NCI-H187 (cell line): Measurements from ENCODE around the gene CCDC197.

Experiments
- DNase-seq, 2 experiments: peaks; one replicate each; lab custom pipeline; 2025; lab: John Stamatoyannopoulos, UW

CCDC197 gene

GRCh38 chr14:93997082-93997481 lies at the start of gene CCDC197:
Gene CCDC197, plus strand, starts transcription at chr14:93997301. Its CDS starts 831 bp downstream, at chr14:93998132.
- no peak for DNase-seq

GRCh38 chr14:93949511-93950075 lies 47.5 kb upstream of the CCDC197 start:
- DNase-seq = no peak

- no peak for DNase-seq
Measured at GRCh38 chr14:93950948-93951634, 46.0 kb upstream of the CCDC197 start.

GRCh38 chr14:93951635-93952540 lies 45.2 kb upstream of the CCDC197 start:
- DNase-seq = no peak

- DNase-seq = no peak
Measured at GRCh38 chr14:93952829-93953228, 44.3 kb upstream of the CCDC197 start.

GRCh38 chr14:93953263-93953662 lies 43.8 kb upstream of the CCDC197 start:
- no peak for DNase-seq

- DNase-seq = no peak
Measured at GRCh38 chr14:93953739-93954515, 43.2 kb upstream of the CCDC197 start.

- DNase-seq = no peak
Measured at GRCh38 chr14:93954516-93954830, 42.6 kb upstream of the CCDC197 start.

- no peak for DNase-seq
Measured at GRCh38 chr14:93954900-93955849, 41.9 kb upstream of the CCDC197 start.

- DNase-seq = no peak
Measured at GRCh38 chr14:93955850-93956481, 41.1 kb upstream of the CCDC197 start.

GRCh38 chr14:93956514-93957332 lies 40.4 kb upstream of the CCDC197 start:
- no peak for DNase-seq

- no peak for DNase-seq
Measured at GRCh38 chr14:93957333-93957710, 39.8 kb upstream of the CCDC197 start.

GRCh38 chr14:93957751-93958566 lies 39.1 kb upstream of the CCDC197 start:
- DNase-seq = no peak

GRCh38 chr14:93958567-93959238 lies 38.4 kb upstream of the CCDC197 start:
- DNase-seq = no peak

GRCh38 chr14:93959239-93960107 lies 37.6 kb upstream of the CCDC197 start:
- DNase-seq = no peak

- no peak for DNase-seq
Measured at GRCh38 chr14:93960108-93960475, 37.0 kb upstream of the CCDC197 start.

- no peak for DNase-seq
Measured at GRCh38 chr14:93960774-93961438, 36.2 kb upstream of the CCDC197 start.
